ENCODE measurements around the gene LRRC41.
"Not testable (repeated sequence)": the region's sequence is repeated elsewhere in the genome, so short reads cannot be mapped to it uniquely, and the experiment has no call there.

Gene LRRC41

DNA sequence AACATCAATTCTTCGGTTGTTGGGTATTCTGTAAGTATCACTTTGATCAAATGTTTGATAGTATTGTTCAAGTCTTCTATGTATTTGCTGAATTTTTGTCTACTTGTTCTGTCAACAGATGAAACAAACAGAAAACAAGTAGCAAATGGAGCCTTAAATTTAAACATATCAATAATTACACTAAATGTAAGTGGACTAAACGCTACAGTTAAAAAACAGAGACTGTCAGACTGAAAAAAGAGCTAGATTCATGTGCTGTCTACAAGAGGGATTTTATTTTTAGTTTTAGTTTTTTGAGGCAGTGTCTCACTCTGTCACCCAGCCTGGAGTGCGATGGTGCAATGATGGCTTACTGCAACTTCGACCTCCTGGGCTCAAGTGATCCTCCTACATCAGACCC, 66.5 kb downstream of the LRRC41 start:
- no peak for TF ChIP-seq EZH2 (IDR thresholded peaks at IDR 0.05)
- Histone ChIP-seq H3K4me3 (no peak overlapping the region), H3K9ac (ENCODE audit: insufficient read length) (no peak overlapping the region), H3K9me3 (ENCODE audit: low read depth, low read length) (peaks cover 9% of the 10 kb centered on the region; the same call in 1 of the 2 replicates), H3K36me3 (ENCODE audit: insufficient read depth, low read length) (no peaks in the 10 kb centered on the region), H3K27ac (no peak overlapping the region)
- no peak for DNase-seq (ENCODE audit: low read depth, low spot score)

DNA sequence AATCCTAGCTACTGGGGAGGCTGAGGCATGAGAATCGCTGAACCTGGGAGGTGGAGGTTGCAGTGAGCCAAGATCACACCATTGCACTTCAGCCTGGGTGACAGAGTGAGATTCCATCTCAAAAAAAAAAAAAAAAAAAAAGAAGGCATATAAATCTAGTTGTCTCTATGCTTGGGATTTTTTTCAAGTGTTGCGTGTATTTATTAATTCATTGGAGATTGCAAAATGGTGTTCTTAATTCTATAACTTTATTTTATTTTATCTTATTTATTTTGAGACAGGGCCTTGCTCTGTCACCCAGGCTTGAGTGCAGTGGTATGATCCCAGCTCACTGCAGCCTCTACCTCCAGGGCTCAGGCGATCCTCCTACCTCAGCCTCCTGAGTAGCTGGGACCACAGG, 72.2 kb downstream of the LRRC41 start:
- not testable (repeated sequence) for H3K9me3 ChIP-seq (ENCODE audit: low read depth, low read length); H3K4me3 ChIP-seq; H3K9ac ChIP-seq (ENCODE audit: insufficient read length); DNase-seq (ENCODE audit: low read depth, low spot score); H3K36me3 ChIP-seq (ENCODE audit: insufficient read depth, low read length); H3K27ac ChIP-seq
